Loucy (cell line): Measurements from ENCODE around the gene PTGR1.

Experiments
- H2AFZ ChIP-seq: fragments of 200-600 bp; sonication (generic); 2 replicates; pipeline ENCODE4 v1.6.0; 2016; ENCODE audit warnings: antibody characterized with exemption, mild to moderate bottlenecking, low read length, moderate library complexity
- H3F3A ChIP-seq: fragments of 200-600 bp; 2 replicates; pipeline ENCODE4 v1.6.0; 2016; ENCODE audit warnings: antibody characterized with exemption, low read depth, mild to moderate bottlenecking
- H3K27me3 ChIP-seq: fragments of 200-600 bp; sonication (generic); 2 replicates; pipeline ENCODE4 v1.6.1; 2014; ENCODE audit warnings: low read length, mild to moderate bottlenecking; ENCODE audit not compliant: insufficient read depth, poor library complexity, severe bottlenecking
- H3K36me3 ChIP-seq: fragments of 200-600 bp; sonication (generic); 2 replicates; pipeline ENCODE4 v1.6.1; 2016; ENCODE audit warnings: low read length; ENCODE audit not compliant: insufficient read depth
- H3K4me1 ChIP-seq: fragments of 200-600 bp; sonication (generic); 2 replicates; pipeline ENCODE4 v1.5.1; 2014; ENCODE audit warnings: low read length, mild to moderate bottlenecking; ENCODE audit not compliant: insufficient read depth, poor library complexity, severe bottlenecking
- H3K4me2 ChIP-seq: fragments of 200-600 bp; sonication (generic); 2 replicates; pipeline ENCODE4 v1.6.0; 2014; ENCODE audit warnings: antibody characterized with exemption, low read length, low read depth, mild to moderate bottlenecking; ENCODE audit not compliant: poor library complexity, severe bottlenecking
- H3K4me3 ChIP-seq: fragments of 200-600 bp; sonication (generic); 2 replicates; pipeline ENCODE4 v1.5.1; 2014; ENCODE audit warnings: low read length, mild to moderate bottlenecking, mixed read lengths; ENCODE audit not compliant: poor library complexity, severe bottlenecking
- H3K79me2 ChIP-seq: fragments of 200-600 bp; sonication (generic); 2 replicates; pipeline ENCODE4 v1.6.1; 2014; ENCODE audit warnings: low read length; ENCODE audit not compliant: insufficient read depth
- H3K9ac ChIP-seq: fragments of 200-600 bp; sonication (generic); 2 replicates; pipeline ENCODE4 v1.6.0; 2014; ENCODE audit warnings: mild to moderate bottlenecking, low read depth, low read length, moderate library complexity; ENCODE audit not compliant: poor library complexity, severe bottlenecking
- H3K9me2 ChIP-seq: fragments of 200-600 bp; sonication (generic); replicated peaks from 2 replicates; pipeline ENCODE4 v1.6.1; 2016; ENCODE audit warnings: low read depth, low read length, mixed read lengths
- H3K9me3 ChIP-seq: fragments of 200-600 bp; sonication (generic); 2 replicates; pipeline ENCODE4 v1.6.1; 2014; ENCODE audit warnings: mild to moderate bottlenecking, antibody characterized with exemption, low read length, low read depth; ENCODE audit not compliant: insufficient read depth
- H4K20me1 ChIP-seq: fragments of 200-600 bp; sonication (generic); 2 replicates; pipeline ENCODE4 v1.6.0; 2014; ENCODE audit warnings: antibody characterized with exemption, low read length, mild to moderate bottlenecking; ENCODE audit not compliant: insufficient read depth, poor library complexity, severe bottlenecking
- CTCF ChIP-seq: fragments of 200-600 bp; sonication (generic); conservative IDR thresholded peaks from 2 replicates; pipeline ENCODE4 v1.5.1; 2014; ENCODE audit warnings: mild to moderate bottlenecking, antibody characterized with exemption, low read length
- EZH2phosphoT487 ChIP-seq: fragments of 200-600 bp; IDR thresholded peaks from 2 replicates; pipeline ENCODE4 v1.6.1; 2018; ENCODE audit warnings: antibody characterized with exemption, mild to moderate bottlenecking, moderate library complexity, borderline replicate concordance

PTGR1 gene

GRCh38 chr9:111615928-111616327 lies 16.5 kb upstream of the PTGR1 start:
- H3K36me3 ChIP-seq: no peaks in the 10 kb centered on the region
- no peaks in the 10 kb centered on the region for H3K9me3 ChIP-seq
- no peaks in the 10 kb centered on the region for H3F3A ChIP-seq
- no peaks in the 10 kb centered on the region for H3K9me2 ChIP-seq
- H3K4me2 ChIP-seq: no peak overlapping the region
- H2AFZ ChIP-seq: no peak overlapping the region
- H3K4me1 ChIP-seq: no peaks in the 10 kb centered on the region
- H4K20me1 ChIP-seq: no peaks in the 10 kb centered on the region
- H3K79me2 ChIP-seq: no peaks in the 10 kb centered on the region
- H3K4me3 ChIP-seq: no peak overlapping the region
- no peaks in the 10 kb centered on the region for H3K27me3 ChIP-seq
- no peak for TF ChIP-seq CTCF
- no peak for TF ChIP-seq EZH2phosphoT487
- no peak overlapping the region for H3K9ac ChIP-seq

- no peaks in the 10 kb centered on the region for H3K36me3 ChIP-seq
- H3K4me2 ChIP-seq: no peak overlapping the region
Measured at GRCh38 chr9:111613436-111614040, 14.1 kb upstream of the PTGR1 start.

GRCh38 chr9:111610845-111611244 lies 11.4 kb upstream of the PTGR1 start:
- H3K27me3 ChIP-seq: no peaks in the 10 kb centered on the region
- H3K9ac ChIP-seq: no peak overlapping the region
- no peaks in the 10 kb centered on the region for H3K36me3 ChIP-seq
- no peaks in the 10 kb centered on the region for H4K20me1 ChIP-seq
- TF ChIP-seq EZH2phosphoT487 (no peak), CTCF (no peak)
- H3K4me3 ChIP-seq: no peak overlapping the region
- no peaks in the 10 kb centered on the region for H3K9me3 ChIP-seq
- H2AFZ ChIP-seq: no peak overlapping the region
- no peaks in the 10 kb centered on the region for H3K79me2 ChIP-seq
- no peaks in the 10 kb centered on the region for H3K4me1 ChIP-seq
- no peak overlapping the region for H3K4me2 ChIP-seq
- H3F3A ChIP-seq: no peaks in the 10 kb centered on the region
- H3K9me2 ChIP-seq: no peaks in the 10 kb centered on the region

More at GRCh38 chr9:111613436-111614040, 14.1 kb upstream of the PTGR1 start:
- no peak overlapping the region for H2AFZ ChIP-seq
- H3K9ac ChIP-seq: no peak overlapping the region
- H4K20me1 ChIP-seq: no peaks in the 10 kb centered on the region
- H3K4me1 ChIP-seq: no peaks in the 10 kb centered on the region
- H3K79me2 ChIP-seq: no peaks in the 10 kb centered on the region
- TF ChIP-seq CTCF (no peak), EZH2phosphoT487 (no peak)
- H3K27me3 ChIP-seq: no peaks in the 10 kb centered on the region
- no peak overlapping the region for H3K4me3 ChIP-seq
- no peaks in the 10 kb centered on the region for H3K9me2 ChIP-seq
- no peaks in the 10 kb centered on the region for H3K9me3 ChIP-seq
- no peaks in the 10 kb centered on the region for H3F3A ChIP-seq
